Peyer's patch (tissue), 4 donors: Measurements from ENCODE around the gene TCF7L2. TPM values are rescaled to one million over a fixed set of nuclear protein-coding genes. Genes with fewer than 3 reads are reported as not detected.
A peak's percentile ranks its signal among the peaks of the same experiment; 100 is the strongest.

Source experiments
- DNase-seq, 3 donors: peaks; one replicate each; pipeline ENCODE4 v3.0.0-alpha.2; 2017 to 2019
- H3K27ac ChIP-seq, 4 donors: fragments of 200-600 bp; sonication (generic); one replicate each; pipeline ENCODE4 v1.5.1; 2016 to 2019
- H3K27me3 ChIP-seq, 2 donors: fragments of 200-600 bp; sonication (generic); one replicate each; pipeline ENCODE4 v1.5.1; 2019
- H3K36me3 ChIP-seq, 3 donors: fragments of 200-600 bp; sonication (generic); one replicate each; pipeline ENCODE4 v1.5.1; 2016 to 2019
- H3K4me1 ChIP-seq, 4 donors: fragments of 200-600 bp; sonication (generic); one replicate each; pipeline ENCODE4 v1.5.1; 2016 to 2019
- H3K4me3 ChIP-seq, 4 donors: fragments of 200-600 bp; sonication (generic); 1 replicate in 3 of 4; 2 replicates in 1 of 4; pipeline ENCODE4 v1.5.1; 2016 to 2019; ENCODE audit warnings: mild to moderate bottlenecking in 1 of 4
- H3K9me3 ChIP-seq, 4 donors: fragments of 200-600 bp; sonication (generic); one replicate each; pipeline ENCODE4 v1.5.1; 2016 to 2019; ENCODE audit warnings: mild to moderate bottlenecking in 1 of 4
- POLR2A ChIP-seq, 2 donors: fragments of 450-650 bp; IDR thresholded peaks; one replicate each; pipeline ENCODE4 v1.5.1; 2017; ENCODE audit warnings: antibody characterized with exemption in 2 of 2, mild to moderate bottlenecking in 2 of 2, moderate library complexity in 2 of 2
- total RNA-seq, 4 donors: library from RNA; depleted of rRNA; stranded (reverse); fragments of >200 nt; gene quantifications; one replicate each; pipeline ENCODE4 v1.1.0, GENCODE V29; 2016
- TF ChIP-seq, protein P1 (sequence below), 6 experiments: fragments of 450-650 bp in 4 of 6; fragments of 200-600 bp in 2 of 6; sonication (generic) in 1 of 6; IDR thresholded peaks; one replicate each; pipeline ENCODE4 v1.5.1; 2017 to 2019; ENCODE audit warnings: antibody characterized with exemption in 6 of 6, mild to moderate bottlenecking in 3 of 6, moderate library complexity in 1 of 6

Gene TCF7L2
- total RNA-seq, 4 donors from 2014 or later = 72.3 to 148 (median 93.0) TPM

GRCh38 chr10:113078282-113078907 lies 128.3 kb downstream of the TCF7L2 start:
- Histone ChIP-seq H3K4me1 (peaks cover 0 to 14% (median 0%) of the 10 kb centered on the region in 4 donors), H3K27ac (no peak overlapping the region), H3K9me3 (no peaks in the 10 kb centered on the region), H3K4me3 (no peak overlapping the region), H3K36me3 (peaks cover 0 to 3% (median 0%) of the 10 kb centered on the region in 3 donors), H3K27me3 (no peaks in the 10 kb centered on the region)
- no peak for DNase-seq
- TF ChIP-seq POLR2A (IDR thresholded peaks at IDR 0.05) = no peak
- TF ChIP-seq, protein P1, sequence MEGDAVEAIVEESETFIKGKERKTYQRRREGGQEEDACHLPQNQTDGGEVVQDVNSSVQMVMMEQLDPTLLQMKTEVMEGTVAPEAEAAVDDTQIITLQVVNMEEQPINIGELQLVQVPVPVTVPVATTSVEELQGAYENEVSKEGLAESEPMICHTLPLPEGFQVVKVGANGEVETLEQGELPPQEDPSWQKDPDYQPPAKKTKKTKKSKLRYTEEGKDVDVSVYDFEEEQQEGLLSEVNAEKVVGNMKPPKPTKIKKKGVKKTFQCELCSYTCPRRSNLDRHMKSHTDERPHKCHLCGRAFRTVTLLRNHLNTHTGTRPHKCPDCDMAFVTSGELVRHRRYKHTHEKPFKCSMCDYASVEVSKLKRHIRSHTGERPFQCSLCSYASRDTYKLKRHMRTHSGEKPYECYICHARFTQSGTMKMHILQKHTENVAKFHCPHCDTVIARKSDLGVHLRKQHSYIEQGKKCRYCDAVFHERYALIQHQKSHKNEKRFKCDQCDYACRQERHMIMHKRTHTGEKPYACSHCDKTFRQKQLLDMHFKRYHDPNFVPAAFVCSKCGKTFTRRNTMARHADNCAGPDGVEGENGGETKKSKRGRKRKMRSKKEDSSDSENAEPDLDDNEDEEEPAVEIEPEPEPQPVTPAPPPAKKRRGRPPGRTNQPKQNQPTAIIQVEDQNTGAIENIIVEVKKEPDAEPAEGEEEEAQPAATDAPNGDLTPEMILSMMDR (IDR thresholded peaks at IDR 0.05) = no peak

GRCh38 chr10:113080061-113080924 lies 130.2 kb downstream of the TCF7L2 start:
- Histone ChIP-seq H3K9me3 (no peaks in the 10 kb centered on the region), H3K4me1 (peaks cover 0 to 11% (median 0%) of the 10 kb centered on the region in 4 donors), H3K36me3 (peaks cover 0 to 3% (median 0%) of the 10 kb centered on the region in 3 donors), H3K4me3 (no peak overlapping the region), H3K27ac (no peak overlapping the region), H3K27me3 (no peaks in the 10 kb centered on the region)
- TF ChIP-seq, protein P1 (IDR thresholded peaks at IDR 0.05) = no peak
- TF ChIP-seq POLR2A (IDR thresholded peaks at IDR 0.05) = no peak
- DNase-seq = no peak

DNA sequence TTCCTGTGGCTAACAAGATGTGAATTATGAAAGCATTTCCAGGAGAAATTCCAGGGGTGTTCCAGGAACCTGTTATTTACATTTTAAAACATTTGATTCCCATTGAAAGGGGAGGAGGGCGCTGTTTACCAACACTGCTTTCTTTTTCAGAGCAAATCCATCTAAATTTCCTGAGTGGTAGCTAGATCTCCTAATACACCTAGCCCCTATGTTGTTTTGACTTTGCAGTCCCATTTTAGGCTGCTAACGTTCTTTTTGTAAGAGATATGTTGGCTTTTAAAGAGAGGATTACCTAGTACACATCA lies 130.8 kb downstream of the TCF7L2 start:
- no peak overlapping the region for H3K4me3 ChIP-seq
- TF ChIP-seq, protein P1 (IDR thresholded peaks at IDR 0.05) = no peak
- no peak for TF ChIP-seq POLR2A (IDR thresholded peaks at IDR 0.05)
- H3K4me1 ChIP-seq = peaks cover 0 to 17% (median 0%) of the 10 kb centered on the region in 4 donors
- no peaks in the 10 kb centered on the region for H3K27me3 ChIP-seq
- H3K9me3 ChIP-seq = no peaks in the 10 kb centered on the region
- H3K36me3 ChIP-seq = peaks cover 0 to 3% (median 0%) of the 10 kb centered on the region in 3 donors
- H3K27ac ChIP-seq = no peak overlapping the region
- DNase-seq = no peak

- H3K4me3 ChIP-seq = no peak overlapping the region
- no peaks in the 10 kb centered on the region for H3K27me3 ChIP-seq
- DNase-seq = no peak
- no peaks in the 10 kb centered on the region for H3K9me3 ChIP-seq
- H3K36me3 ChIP-seq = peaks cover 0 to 5% (median 0%) of the 10 kb centered on the region in 3 donors
- H3K4me1 ChIP-seq = peaks cover 0 to 48% (median 0%) of the 10 kb centered on the region in 4 donors
- peak overlapping the region in 1 of 4 donors; percentile 53 for H3K27ac ChIP-seq
- no peak for TF ChIP-seq POLR2A (IDR thresholded peaks at IDR 0.05)
- TF ChIP-seq, protein P1 (IDR thresholded peaks at IDR 0.05) = no peak
Observed at GRCh38 chr10:113084031-113084430, 134.0 kb downstream of the TCF7L2 start.

- TF ChIP-seq, protein P1 (IDR thresholded peaks at IDR 0.05) = no peak
- no peak for TF ChIP-seq POLR2A (IDR thresholded peaks at IDR 0.05)
- no peak for DNase-seq
- Histone ChIP-seq H3K27me3 (no peaks in the 10 kb centered on the region), H3K36me3 (peaks cover 0 to 5% (median 0%) of the 10 kb centered on the region in 3 donors), H3K4me3 (no peak overlapping the region), H3K9me3 (no peaks in the 10 kb centered on the region), H3K4me1 (peaks cover 0 to 57% (median 0%) of the 10 kb centered on the region in 4 donors), H3K27ac (peak overlapping the region in 2 of 4 donors; percentile 53 to 71)
Observed at GRCh38 chr10:113085776-113086175, 135.7 kb downstream of the TCF7L2 start.
